ENCODE data around the gene SMCP. TPM values are rescaled to one million over a fixed set of nuclear protein-coding genes. Genes with fewer than 3 reads are reported as not detected.

The SMCP gene
- total RNA-seq, 1 experiment from 2014 or later: not detected

DNA sequence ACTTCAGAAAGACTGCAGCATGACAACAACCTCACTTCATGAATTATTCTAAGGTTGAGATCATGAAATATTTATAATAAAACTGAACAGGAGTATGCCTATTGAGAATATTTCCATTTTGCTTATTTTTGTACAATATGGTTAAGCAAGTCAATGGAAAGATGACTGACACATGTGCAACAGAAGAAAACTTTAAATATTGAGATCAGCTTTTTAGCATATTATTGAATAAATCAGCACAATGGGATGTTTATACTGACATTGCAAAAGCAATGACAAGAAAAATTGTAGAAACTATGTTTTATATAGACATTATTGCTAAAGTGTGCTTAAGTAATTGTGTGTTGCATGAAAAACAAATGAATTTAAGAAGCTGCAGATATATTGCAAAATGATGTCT, 13.7 kb upstream of the SMCP start:
- no peaks in the 10 kb centered on the region for H3K9me2 ChIP-seq (ENCODE audit: insufficient read depth)
- no TSS peak for BruUV-seq (replicated peaks)
- H3K27ac ChIP-seq (ENCODE audit: low read depth, low read length): no peak overlapping the region
- H3K4me2 ChIP-seq (ENCODE audit: low read length): no peak overlapping the region
- no peak overlapping the region for H3K9ac ChIP-seq (ENCODE audit: low read length)
- no peaks in the 10 kb centered on the region for H3K36me3 ChIP-seq (ENCODE audit: control insufficient read depth in 1 of 2, insufficient read depth in 2 of 2, low read length in 2 of 2)
- ChIA-PET RAD21 (ENCODE audit: low non-redundant PET in 1 of 2, low total read pairs in 2 of 2, uncharacterized antibody in 2 of 2, unreplicated experiment in 2 of 2) (no interaction called here), POLR2A (no interaction called here), CTCF (interaction anchor here (0.7 to 0.9 kb wide), 2 partner anchors 14 to 329 kb away, joined by 3 read pairs; partner anchors contain the start of gene SMCP)
- H2AFZ ChIP-seq (ENCODE audit: low read depth, low read length, poor library complexity, severe bottlenecking): no peak overlapping the region
- no peaks in the 10 kb centered on the region for H3K4me1 ChIP-seq (ENCODE audit: control insufficient read depth in 1 of 2, insufficient read depth in 2 of 2, low read length in 2 of 2)
- no peaks in the 10 kb centered on the region for H3K9me3 ChIP-seq (ENCODE audit: control insufficient read depth in 1 of 2, insufficient read depth in 1 of 2, low read depth in 1 of 2, low read length in 2 of 2)
- no peaks in the 10 kb centered on the region for H3K79me2 ChIP-seq (ENCODE audit: insufficient read depth, low read length)
- no peaks in the 10 kb centered on the region for H4K20me1 ChIP-seq (ENCODE audit: insufficient read depth)
- no peak for ATAC-seq
- intact Hi-C loops (cut with micrococcal nuclease): no loop called here
- H3K27me3 ChIP-seq (ENCODE audit: insufficient read depth, low read length): peaks cover 15% of the 10 kb centered on the region; the same call in 1 of the 2 replicates
- H3K4me3 ChIP-seq (replicated peaks in 1 of 2; ENCODE audit: low read depth in 1 of 2, low read length in 2 of 2): no peak overlapping the region
- no peak for DNase-seq (ENCODE audit: low read depth, low spot score)
- TF ChIP-seq, protein P1, sequence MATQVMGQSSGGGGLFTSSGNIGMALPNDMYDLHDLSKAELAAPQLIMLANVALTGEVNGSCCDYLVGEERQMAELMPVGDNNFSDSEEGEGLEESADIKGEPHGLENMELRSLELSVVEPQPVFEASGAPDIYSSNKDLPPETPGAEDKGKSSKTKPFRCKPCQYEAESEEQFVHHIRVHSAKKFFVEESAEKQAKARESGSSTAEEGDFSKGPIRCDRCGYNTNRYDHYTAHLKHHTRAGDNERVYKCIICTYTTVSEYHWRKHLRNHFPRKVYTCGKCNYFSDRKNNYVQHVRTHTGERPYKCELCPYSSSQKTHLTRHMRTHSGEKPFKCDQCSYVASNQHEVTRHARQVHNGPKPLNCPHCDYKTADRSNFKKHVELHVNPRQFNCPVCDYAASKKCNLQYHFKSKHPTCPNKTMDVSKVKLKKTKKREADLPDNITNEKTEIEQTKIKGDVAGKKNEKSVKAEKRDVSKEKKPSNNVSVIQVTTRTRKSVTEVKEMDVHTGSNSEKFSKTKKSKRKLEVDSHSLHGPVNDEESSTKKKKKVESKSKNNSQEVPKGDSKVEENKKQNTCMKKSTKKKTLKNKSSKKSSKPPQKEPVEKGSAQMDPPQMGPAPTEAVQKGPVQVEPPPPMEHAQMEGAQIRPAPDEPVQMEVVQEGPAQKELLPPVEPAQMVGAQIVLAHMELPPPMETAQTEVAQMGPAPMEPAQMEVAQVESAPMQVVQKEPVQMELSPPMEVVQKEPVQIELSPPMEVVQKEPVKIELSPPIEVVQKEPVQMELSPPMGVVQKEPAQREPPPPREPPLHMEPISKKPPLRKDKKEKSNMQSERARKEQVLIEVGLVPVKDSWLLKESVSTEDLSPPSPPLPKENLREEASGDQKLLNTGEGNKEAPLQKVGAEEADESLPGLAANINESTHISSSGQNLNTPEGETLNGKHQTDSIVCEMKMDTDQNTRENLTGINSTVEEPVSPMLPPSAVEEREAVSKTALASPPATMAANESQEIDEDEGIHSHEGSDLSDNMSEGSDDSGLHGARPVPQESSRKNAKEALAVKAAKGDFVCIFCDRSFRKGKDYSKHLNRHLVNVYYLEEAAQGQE (IDR thresholded peaks at IDR 0.05; ENCODE audit: low read depth): no peak
- TF ChIP-seq ZNF274 (IDR thresholded peaks at IDR 0.05; ENCODE audit: low read depth, low read length): no peak
- TF ChIP-seq ZFX (IDR thresholded peaks at IDR 0.05): no peak
- no peak for TF ChIP-seq POLR2A (IDR thresholded peaks at IDR 0.05; ENCODE audit: borderline replicate concordance, extremely low read depth, insufficient read depth, insufficient read length)
- TF ChIP-seq ELF1 (IDR thresholded peaks at IDR 0.05; ENCODE audit: borderline replicate concordance, low read depth): no peak

DNA sequence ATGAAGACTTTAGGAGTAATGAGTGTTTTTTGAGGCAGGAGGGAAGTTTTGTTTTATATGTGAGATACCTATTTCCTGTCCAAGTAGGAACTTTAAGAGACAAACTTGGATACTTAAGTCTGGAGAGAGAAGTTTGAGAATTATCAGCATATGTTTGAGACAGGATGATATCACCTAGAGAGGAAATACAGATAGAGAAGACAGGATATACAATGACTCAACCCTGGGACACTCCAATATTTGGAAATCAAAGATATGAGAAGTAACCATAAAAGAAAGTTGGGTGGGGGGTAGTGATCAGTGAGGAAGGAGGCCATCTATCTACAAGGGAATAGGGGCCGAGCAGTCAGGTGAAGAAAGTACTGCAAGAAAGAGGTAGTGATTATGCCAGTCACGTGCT, 11.8 kb upstream of the SMCP start:
- POLR2A ChIA-PET: no interaction called here
- ATAC-seq: no peak
- H3K9me2 ChIP-seq (ENCODE audit: insufficient read depth): no peaks in the 10 kb centered on the region
- peaks cover 12% of the 10 kb centered on the region; the same call in 1 of the 2 replicates for H3K27me3 ChIP-seq (ENCODE audit: insufficient read depth, low read length)
- no peak for DNase-seq (ENCODE audit: low read depth, low spot score)
- H3K27ac ChIP-seq (ENCODE audit: low read depth, low read length): no peak overlapping the region
- no peaks in the 10 kb centered on the region for H3K79me2 ChIP-seq (ENCODE audit: insufficient read depth, low read length)
- no TSS peak for BruUV-seq (replicated peaks)
- CTCF ChIA-PET: interaction anchor here (0.9 kb wide), 1 partner anchor 327 kb away, joined by 6 read pairs; no protein-coding TSS in a partner anchor
- no peaks in the 10 kb centered on the region for H3K36me3 ChIP-seq (ENCODE audit: control insufficient read depth in 1 of 2, insufficient read depth in 2 of 2, low read length in 2 of 2)
- no peaks in the 10 kb centered on the region for H3K9me3 ChIP-seq (ENCODE audit: control insufficient read depth in 1 of 2, insufficient read depth in 1 of 2, low read depth in 1 of 2, low read length in 2 of 2)
- no peaks in the 10 kb centered on the region; the same call in 1 of the 2 replicates for H4K20me1 ChIP-seq (ENCODE audit: insufficient read depth)
- no peak overlapping the region for H3K9ac ChIP-seq (ENCODE audit: low read length)
- H2AFZ ChIP-seq (ENCODE audit: low read depth, low read length, poor library complexity, severe bottlenecking): no peak overlapping the region
- RAD21 ChIA-PET (ENCODE audit: low non-redundant PET in 1 of 2, low total read pairs in 2 of 2, uncharacterized antibody in 2 of 2, unreplicated experiment in 2 of 2): no interaction called here
- no peak overlapping the region for H3K4me2 ChIP-seq (ENCODE audit: low read length)
- intact Hi-C loops (cut with micrococcal nuclease): no loop called here
- H3K4me3 ChIP-seq (replicated peaks in 1 of 2; ENCODE audit: low read depth in 1 of 2, low read length in 2 of 2): no peak overlapping the region
- H3K4me1 ChIP-seq (ENCODE audit: control insufficient read depth in 1 of 2, insufficient read depth in 2 of 2, low read length in 2 of 2): no peaks in the 10 kb centered on the region
- TF ChIP-seq EZH2 (IDR thresholded peaks at IDR 0.05): no peak
- no peak for TF ChIP-seq CEBPB (IDR thresholded peaks at IDR 0.05; ENCODE audit: low read depth)
- TF ChIP-seq, protein P2, sequence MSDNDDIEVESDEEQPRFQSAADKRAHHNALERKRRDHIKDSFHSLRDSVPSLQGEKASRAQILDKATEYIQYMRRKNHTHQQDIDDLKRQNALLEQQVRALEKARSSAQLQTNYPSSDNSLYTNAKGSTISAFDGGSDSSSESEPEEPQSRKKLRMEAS (IDR thresholded peaks at IDR 0.05): no peak
- TF ChIP-seq YY1 (IDR thresholded peaks at IDR 0.05; ENCODE audit: extremely low read depth, insufficient replicate concordance, low read depth, low read length): no peak
- no peak for TF ChIP-seq FOSL1 (IDR thresholded peaks at IDR 0.05; ENCODE audit: low read depth)
- no peak for TF ChIP-seq POLR2A (IDR thresholded peaks at IDR 0.05; ENCODE audit: borderline replicate concordance, extremely low read depth, insufficient read depth, insufficient read length)
- TF ChIP-seq, protein P3, sequence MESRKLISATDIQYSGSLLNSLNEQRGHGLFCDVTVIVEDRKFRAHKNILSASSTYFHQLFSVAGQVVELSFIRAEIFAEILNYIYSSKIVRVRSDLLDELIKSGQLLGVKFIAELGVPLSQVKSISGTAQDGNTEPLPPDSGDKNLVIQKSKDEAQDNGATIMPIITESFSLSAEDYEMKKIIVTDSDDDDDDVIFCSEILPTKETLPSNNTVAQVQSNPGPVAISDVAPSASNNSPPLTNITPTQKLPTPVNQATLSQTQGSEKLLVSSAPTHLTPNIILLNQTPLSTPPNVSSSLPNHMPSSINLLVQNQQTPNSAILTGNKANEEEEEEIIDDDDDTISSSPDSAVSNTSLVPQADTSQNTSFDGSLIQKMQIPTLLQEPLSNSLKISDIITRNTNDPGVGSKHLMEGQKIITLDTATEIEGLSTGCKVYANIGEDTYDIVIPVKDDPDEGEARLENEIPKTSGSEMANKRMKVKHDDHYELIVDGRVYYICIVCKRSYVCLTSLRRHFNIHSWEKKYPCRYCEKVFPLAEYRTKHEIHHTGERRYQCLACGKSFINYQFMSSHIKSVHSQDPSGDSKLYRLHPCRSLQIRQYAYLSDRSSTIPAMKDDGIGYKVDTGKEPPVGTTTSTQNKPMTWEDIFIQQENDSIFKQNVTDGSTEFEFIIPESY (IDR thresholded peaks at IDR 0.05; ENCODE audit: extremely low read depth, insufficient replicate concordance, low read length): no peak
- TF ChIP-seq POLR2AphosphoS5 (IDR thresholded peaks at IDR 0.05; ENCODE audit: low read depth, low read length): no peak
- TF ChIP-seq, protein P4, sequence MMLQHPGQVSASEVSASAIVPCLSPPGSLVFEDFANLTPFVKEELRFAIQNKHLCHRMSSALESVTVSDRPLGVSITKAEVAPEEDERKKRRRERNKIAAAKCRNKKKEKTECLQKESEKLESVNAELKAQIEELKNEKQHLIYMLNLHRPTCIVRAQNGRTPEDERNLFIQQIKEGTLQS (IDR thresholded peaks at IDR 0.05): no peak
- TF ChIP-seq SIN3A (IDR thresholded peaks at IDR 0.05; ENCODE audit: low read depth): no peak

Measured in HCT116 (cell line).